CD4-positive, alpha-beta T cell treated with Interleukin-4 for 1 hour (primary cell): ENCODE results near the gene KRT74.

ENCODE experiments used
- DNase-seq, 2 donors: peaks; one replicate each; pipeline ENCODE4 v3.0.0-alpha.2; 2020 to 2022

KRT74 gene

DNA sequence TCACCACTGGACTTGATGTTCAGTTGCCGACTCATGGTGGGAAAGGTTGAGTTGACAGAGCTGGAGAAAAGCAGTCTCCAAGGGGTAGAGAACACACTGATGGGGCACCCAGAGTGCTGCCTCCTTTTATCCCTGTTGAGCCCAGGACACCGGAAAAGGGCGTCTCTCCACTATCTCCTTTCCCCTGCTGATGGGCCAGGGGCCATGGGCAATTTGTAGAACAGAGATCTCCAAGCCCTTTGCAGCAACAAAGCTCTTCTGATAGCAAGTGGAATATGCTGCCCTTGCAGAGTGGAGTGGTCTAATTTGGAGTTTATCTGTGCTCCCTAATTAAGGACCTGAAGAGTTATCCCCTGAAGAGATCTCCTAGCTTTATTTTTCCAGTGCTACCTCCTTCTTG is at the start of gene KRT74:
TSS of gene KRT74 (minus strand) at position 101 of the 400 bp plus-strand sequence. CDS start at position 35, 66 bp downstream.
- no peak for DNase-seq

- DNase-seq: no peak
Observed at GRCh38 chr12:52622349-52622748, 48.7 kb upstream of the KRT74 start.

DNA sequence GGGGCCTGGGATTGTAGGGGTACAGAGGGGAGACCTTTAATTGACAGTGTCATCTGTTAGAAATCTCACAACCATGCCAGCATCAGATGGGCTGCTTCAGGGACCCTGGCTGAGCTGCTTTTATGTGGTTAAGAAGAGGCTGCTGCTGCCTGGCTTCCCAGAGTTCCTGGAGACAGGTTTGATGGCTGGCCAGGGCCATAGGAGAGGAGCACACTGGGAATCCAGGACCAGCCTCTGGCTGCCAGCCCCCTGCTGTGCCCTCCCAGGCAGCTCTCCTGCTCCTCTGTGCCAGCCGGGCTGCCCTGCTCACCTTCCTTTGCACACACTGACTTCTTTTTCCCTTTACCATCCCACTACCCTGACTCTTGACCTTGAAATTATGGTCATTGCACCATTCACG is 45.2 kb upstream of the KRT74 start:
- DNase-seq: no peak

GRCh38 chr12:52618216-52618615 is 44.6 kb upstream of the KRT74 start, which contains the start of gene KRT73:
Gene KRT73 (minus strand): TSS chr12:52618559. CDS start chr12:52618524, 35 bp downstream.
- no peak for DNase-seq

- no peak for DNase-seq
Observed at GRCh38 chr12:52617403-52617785, 43.8 kb upstream of the KRT74 start.

GRCh38 chr12:52616680-52617402 is 43.2 kb upstream of the KRT74 start:
- no peak for DNase-seq

DNA sequence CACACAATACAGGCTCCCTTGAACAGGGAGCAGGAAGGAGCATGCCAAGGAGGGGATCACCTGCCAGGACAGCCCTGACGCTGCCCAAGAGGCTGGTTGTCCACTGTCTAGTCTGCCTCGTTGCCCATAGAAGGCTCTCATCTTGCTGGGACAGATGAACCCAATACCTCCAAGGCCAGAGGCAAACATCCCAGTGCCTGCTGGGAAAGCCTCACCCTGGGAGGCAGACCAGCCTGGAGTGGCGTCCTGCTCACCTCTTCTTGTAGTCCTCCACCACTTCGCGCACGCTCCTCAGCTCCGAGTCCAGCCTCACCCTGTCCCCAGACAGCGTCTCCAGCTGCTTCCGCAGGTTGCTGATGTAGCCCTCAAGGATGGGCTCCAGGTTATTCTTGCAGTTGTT is 42.3 kb upstream of the KRT74 start:
- no peak for DNase-seq

DNA sequence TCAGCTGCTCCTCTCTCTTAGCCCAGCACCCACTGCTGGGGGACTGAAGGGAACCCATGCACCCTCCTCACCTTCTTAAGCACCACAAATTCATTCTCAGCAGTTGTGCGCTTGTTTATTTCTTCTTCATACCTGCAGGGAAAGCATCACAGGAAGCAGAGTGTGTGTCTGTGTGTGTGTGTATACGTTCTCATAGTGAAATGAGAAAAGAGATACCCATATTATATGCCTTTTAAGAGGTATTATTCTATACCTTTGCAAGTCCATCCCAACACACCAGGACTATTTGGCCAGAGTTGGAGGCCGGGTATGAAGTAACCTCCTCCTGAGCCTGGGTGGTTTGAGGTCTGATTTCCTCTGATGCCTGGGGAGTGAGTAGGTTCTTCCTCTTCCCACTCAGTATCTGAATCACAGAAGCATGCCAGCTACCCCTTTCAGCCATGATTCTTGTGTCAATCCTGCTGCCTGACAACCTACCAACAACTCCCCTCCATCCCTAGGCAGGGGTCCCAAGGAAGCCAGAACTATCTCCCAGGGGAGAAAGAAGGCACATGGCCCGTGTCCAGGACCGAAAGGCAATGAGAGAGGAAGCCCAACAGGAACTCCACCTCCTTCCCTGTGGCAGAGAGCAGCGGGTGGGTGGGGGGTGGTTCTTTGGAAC is 41.7 kb upstream of the KRT74 start:
- no peak for DNase-seq

DNA sequence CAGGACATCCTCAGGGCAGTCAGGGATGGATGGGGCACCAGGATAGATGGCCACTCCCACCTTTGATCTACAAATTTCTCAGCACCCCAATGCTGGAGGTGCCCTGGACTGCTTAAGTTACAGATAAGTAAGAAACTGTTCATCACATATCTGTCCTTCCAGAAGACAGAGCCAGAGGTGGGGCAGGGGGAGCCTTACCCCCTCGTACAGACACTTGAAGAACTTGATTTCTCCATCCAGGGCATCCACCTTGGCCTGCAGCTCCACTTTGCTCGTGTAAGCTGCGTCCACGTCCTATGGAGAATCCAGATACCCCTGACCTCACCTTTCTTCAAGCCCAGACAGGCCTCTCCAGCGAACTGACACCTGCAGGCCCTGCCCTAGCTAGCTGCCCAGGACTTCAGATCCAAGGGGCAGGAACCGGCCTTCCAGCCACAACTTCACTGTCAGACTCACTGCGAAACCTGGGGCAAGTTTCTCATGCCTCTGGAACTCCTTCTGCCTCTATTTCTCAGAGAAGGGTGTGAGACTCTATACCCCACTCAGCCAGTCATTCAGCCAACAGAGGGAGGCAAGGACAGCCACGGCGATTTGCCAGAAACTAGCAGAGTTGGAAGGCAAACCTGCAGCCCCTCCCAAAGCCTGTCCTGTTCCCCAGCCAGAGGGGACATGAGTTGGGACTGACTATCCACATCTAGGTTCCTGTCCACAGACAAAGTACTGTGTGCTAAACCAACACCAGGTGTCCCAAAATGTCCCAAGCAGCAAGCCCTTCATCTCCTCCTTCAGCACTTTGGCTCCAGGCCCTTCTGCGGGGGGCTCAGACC is 41.0 kb upstream of the KRT74 start:
- no peak for DNase-seq

DNA sequence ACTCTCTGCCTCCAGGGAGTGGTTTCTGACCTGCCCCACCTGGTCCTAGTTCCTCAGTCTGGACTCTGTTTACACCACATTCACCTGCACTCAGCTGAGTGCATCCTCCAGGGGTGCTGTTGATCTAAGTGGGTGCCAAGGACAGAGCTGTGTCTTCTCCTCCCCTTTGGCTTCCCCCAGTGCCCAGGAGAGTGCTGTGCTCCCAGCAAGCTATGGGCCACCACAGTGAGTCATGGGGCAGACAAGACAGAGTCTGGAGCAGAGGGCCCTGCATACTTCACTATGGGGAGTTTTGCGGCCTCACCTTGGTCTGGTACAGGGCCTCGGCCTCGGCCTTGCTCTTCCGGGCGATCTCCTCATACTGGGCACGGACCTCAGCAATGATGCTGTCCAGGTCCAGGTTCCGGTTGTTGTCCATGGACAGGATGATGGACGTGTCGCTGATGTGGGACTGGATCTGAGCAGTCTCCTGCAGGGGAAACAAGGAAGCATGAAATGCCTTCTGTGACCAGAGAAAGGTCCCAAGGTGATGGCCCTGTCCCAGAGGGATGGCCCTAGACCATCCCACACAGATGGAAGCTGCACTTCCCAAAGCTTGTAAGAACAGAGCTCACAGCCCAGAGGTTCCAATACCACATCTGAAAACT is 39.9 kb upstream of the KRT74 start:
- DNase-seq: no peak

DNA sequence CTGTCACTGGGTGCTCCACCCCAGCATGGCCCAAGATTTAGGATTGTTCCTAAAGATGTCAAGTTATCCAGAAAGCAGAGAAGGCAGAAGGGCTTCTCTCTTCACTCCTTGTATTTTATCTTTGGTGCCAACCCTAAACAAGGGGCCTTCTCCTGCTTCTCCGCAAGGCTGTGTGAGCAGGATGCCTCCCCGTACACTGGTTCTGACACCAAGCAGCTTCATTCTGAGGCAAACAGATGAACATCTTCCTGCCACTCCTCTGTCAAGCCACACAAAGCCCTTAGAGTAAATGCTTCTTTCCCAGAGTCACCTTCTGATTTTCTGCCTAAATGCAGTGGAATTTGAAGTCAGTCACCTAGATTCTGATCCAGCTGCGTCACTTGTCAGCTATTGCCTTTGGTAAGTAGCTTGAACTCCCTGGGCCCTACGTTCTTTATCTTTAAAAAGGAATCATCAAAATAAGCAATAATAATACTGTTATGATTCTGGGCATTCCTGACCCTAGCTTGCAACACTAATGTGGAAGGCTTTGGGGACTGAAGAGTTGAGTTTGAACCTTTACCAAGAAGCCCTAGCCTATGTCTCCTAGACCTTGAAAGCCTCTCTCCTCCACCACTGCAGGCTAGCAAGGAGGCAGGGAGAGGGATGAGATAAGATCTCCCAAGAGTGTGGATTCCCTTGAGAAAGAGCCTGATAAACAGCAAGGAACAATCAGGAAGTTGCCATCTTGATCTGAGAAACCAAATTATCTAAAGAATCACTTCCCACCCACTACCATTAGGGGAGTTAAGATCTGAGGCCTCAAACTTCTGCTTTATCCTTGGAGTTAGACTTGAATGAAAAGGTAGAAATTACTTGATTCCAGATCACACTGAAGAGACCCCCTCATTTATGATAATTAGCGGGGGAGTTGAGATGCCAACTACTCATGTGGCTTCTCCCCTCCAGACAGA is 39.1 kb upstream of the KRT74 start:
- no peak for DNase-seq

DNA sequence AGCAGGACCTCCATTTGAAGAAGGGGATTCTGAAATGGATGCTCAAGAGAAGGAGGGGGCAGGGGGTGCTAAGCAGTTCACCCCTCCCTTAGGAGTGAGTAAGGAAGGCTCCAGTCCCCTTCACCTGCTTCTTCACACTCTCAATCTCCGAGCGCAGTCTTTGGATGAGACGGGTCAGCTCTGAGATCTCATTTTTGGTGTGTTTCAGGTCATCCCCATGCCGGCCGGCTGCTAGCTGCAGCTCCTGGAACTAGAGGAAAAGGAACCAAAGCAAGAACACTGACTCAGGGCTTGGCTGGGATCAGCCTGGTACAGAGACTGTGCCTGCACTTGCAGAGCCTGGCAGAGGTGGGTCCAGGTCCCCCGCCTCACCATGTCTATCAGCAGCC is 37.4 kb upstream of the KRT74 start:
- no peak for DNase-seq

DNA sequence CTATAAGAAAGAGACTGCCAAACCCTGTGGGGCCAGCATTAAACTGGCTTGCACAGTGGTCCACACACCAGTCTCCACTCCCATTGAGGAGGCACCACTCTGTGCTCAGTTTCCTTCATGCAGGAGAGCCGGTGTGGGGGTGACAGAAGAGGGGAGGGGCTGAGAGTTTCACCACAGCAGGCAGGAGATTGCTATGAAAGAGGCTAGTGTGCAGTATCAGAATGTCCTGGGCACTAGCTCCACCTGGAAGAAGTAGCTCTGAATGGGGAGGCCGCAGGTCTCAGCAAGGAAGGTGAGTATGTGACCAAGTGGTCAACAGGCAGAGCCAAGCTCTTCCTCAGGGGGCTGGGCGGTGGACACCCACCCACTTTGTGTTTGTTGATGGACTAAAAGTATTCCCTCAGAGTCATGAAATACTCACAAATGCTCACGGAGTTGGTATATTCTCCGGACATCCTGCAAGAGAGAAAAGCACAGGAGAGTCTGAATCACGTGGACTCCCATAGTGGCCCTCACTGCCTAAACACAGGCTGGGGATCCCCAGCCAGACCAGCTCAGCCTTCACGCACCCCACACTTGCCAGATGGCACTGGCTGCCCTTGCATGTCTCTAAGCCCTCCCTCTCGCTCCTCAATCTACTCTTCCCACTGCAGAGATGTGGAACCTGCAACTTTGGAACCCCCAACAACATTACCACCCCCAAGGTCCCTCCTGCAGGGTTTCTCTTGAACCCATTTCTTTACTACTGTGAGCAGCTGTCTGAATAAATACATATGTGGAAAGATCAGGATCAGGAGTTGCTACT is 35.4 kb upstream of the KRT74 start:
- DNase-seq: no peak

- DNase-seq: no peak
Observed at GRCh38 chr12:52608161-52608560, 34.5 kb upstream of the KRT74 start.

DNA sequence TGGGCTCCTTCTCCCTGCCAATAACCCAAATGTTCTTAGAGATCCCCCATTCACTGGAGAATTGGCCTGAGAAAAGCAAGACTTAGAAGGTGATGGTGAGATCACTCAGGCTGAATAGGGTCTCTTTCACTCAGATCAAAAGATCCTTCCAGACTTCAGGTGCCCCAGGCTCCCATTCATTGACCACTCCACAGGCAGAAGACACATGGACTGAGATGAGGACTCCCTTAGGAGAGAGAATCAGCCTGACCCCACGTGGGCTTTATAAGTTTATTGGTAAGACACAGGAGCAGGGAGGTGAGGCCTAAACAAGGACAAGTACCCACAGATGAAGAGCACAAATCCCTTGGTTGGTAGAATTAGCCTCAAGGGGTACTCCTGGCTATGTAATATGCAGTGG is 33.7 kb upstream of the KRT74 start:
- no peak for DNase-seq

DNA sequence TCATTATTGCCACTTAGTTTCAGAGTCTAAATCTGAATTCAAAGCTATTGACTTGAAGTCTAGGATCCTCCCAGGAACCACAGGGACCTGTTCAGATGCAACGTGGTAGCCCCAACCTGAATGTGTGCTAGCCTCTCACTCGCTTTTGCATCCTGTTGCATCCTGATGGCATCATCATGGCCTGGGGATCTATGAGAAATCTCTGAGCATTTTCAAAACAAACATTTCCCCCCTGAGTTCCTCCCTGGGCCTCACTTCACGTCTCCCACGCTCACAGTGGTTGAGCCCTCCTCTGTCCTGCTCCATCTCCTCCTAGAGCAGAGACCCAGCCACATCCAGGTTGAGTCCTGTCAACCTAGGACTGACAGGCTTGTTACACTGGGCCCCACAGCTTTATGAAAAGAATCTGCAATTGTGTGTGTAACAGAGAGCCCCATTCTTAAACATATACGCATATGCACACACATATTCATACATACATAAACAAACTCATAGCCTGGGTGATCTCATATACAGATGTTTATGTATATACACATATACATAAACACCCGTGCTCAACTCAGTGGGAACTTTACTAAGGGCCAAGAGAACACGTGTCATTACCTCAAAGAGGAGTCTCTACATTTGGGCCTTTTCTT is 33.1 kb upstream of the KRT74 start:
- no peak for DNase-seq

GRCh38 chr12:52606096-52606495 is 32.5 kb upstream of the KRT74 start:
- no peak for DNase-seq

DNA sequence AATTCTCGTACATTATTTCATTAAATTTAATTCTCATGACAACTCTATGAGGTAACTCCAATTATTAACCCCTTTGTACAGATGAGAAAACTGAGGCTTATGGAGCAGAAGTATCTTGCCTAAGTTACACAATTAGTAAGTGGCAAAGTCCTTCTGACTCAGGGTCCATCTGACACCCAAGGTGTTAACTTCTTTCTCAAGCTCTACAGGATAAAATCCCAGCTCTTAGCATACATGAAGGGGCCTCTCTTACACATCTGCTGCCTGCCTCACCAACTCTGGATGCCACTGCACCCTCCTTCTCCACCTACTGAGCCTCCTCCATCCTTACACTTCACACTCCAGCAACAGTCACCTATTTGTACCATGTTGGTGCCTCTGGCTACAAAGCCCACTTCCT is 31.9 kb upstream of the KRT74 start:
- no peak for DNase-seq

DNA sequence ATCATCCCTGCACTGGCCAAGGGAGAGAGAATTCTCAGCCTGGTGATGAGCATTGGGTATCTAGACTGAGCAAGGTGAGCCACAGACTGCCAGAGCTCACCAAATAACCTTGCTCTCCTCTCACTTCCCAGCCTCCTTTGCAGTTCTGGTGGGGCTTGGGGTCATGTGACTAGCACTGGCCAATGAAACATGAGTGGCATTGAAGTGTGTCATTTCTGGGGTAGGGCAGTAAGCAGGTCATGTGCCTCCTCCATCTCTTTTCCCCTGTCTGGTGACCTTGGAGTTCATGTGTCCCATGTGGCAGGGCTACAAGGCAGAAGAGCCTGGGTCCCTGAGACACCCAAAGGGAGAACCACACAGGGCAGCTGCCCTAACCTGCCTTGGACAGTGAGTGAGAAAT is 31.2 kb upstream of the KRT74 start:
- DNase-seq: no peak

DNA sequence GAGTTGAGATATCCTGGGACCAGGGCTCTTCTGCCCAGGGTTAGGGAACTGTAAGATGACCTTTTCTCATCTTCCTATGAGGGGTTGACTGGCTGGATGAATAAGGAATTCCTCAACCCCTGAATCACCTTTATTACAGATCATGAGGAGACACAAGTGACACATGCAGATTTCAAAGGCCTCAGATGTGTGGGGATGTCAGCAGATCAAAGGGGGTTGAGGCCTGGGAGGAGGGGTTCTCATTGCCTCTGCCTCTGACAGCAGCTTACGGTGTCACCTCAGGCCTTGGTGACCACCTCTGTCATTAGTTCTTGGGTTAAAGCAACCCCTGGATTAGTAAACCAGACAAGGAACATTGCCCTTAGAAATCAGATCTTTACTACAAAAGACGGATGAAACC is 29.7 kb upstream of the KRT74 start:
- peak in 1 of 2 donors; percentile 32 for DNase-seq

GRCh38 chr12:52602552-52602951 is 28.9 kb upstream of the KRT74 start:
- no peak for DNase-seq
